PC-9 (cell line): ENCODE data around the gene CEBPZ. TPM values are rescaled to one million over a fixed set of nuclear protein-coding genes. Genes with fewer than 3 reads are reported as not detected.
A peak's percentile ranks its signal among the peaks of the same experiment; 100 is the strongest.
"Not testable (repeated sequence)": the region's sequence is repeated elsewhere in the genome, so short reads cannot be mapped to it uniquely, and the experiment has no call there.

Experiments
- BruUV-seq: library from RNA; stranded (reverse); fragments of 400-500 nt; replicated peaks from 2 replicates; lab custom pipeline; 2021; lab: Mats Ljungman, UMichigan
- CTCF ChIA-PET: fragments of 300-600 bp; sonication (Branson Sonifier 250); formaldehyde crosslinking; loops from one replicate; lab custom pipeline; 2022; ENCODE audit warnings: antibody characterized with exemption; lab: Charles Lee
- POLR2A ChIA-PET: fragments of 300-600 bp; sonication (Branson Sonifier 250); formaldehyde crosslinking; loops from one replicate; lab custom pipeline; 2022; ENCODE audit warnings: antibody characterized with exemption; ENCODE audit not compliant: unreplicated experiment; lab: Charles Lee
- DNase-seq, 2 experiments: peaks; one replicate each; pipeline versions ENCODE4 v3.0.0 to v3.0.0-alpha.2; 2015 to 2022; ENCODE audit warnings: mixed read lengths in 1 of 2
- H2AFZ ChIP-seq: fragments of 200-600 bp; sonication (generic); 2 replicates; pipeline ENCODE4 v1.8.1; 2017; ENCODE audit warnings: antibody characterized with exemption
- H3F3A ChIP-seq: fragments of 200-600 bp; sonication (generic); 2 replicates; pipeline ENCODE4 v1.8.1; 2017; ENCODE audit warnings: antibody characterized with exemption, mild to moderate bottlenecking, low read depth; ENCODE audit not compliant: insufficient read depth
- H3K27ac ChIP-seq: fragments of 200-600 bp; sonication (generic); 2 replicates; pipeline ENCODE4 v1.6.1; 2016; ENCODE audit warnings: mixed run types
- H3K27me3 ChIP-seq: fragments of 200-600 bp; sonication (generic); 2 replicates; pipeline ENCODE4 v1.6.1; 2016; ENCODE audit warnings: low read depth, mixed run types; ENCODE audit not compliant: insufficient read depth
- H3K36me3 ChIP-seq: fragments of 200-600 bp; sonication (generic); 2 replicates; pipeline ENCODE4 v1.6.1; 2016; ENCODE audit warnings: low read depth, mixed run types
- H3K4me1 ChIP-seq: fragments of 200-600 bp; sonication (generic); replicated peaks from 2 replicates; pipeline ENCODE4 v1.6.1; 2016; ENCODE audit warnings: mixed run types; ENCODE audit not compliant: insufficient read depth
- H3K4me2 ChIP-seq: fragments of 200-600 bp; sonication (generic); 2 replicates; pipeline ENCODE4 v1.6.1; 2017; ENCODE audit warnings: mixed run types
- H3K4me3 ChIP-seq: fragments of 200-600 bp; sonication (generic); 2 replicates; pipeline ENCODE4 v1.6.1; 2016; ENCODE audit warnings: mixed run types
- H3K79me2 ChIP-seq: fragments of 200-600 bp; sonication (generic); 2 replicates; pipeline ENCODE4 v1.6.1; 2017; ENCODE audit warnings: low read depth, mixed run types
- H3K9me2 ChIP-seq: fragments of 200-600 bp; sonication (generic); 2 replicates; pipeline ENCODE4 v1.8.1; 2017; ENCODE audit warnings: mild to moderate bottlenecking; ENCODE audit not compliant: insufficient read depth
- H3K9me3 ChIP-seq: fragments of 200-600 bp; sonication (generic); 2 replicates; pipeline ENCODE4 v1.8.1; 2016; ENCODE audit warnings: low read depth; ENCODE audit not compliant: insufficient read depth
- H4K20me1 ChIP-seq: fragments of 200-600 bp; sonication (generic); 2 replicates; pipeline ENCODE4 v1.8.1; 2017; ENCODE audit not compliant: insufficient read depth
- CTCF ChIP-seq: fragments of 200-600 bp; sonication (generic); conservative IDR thresholded peaks from 2 replicates; pipeline ENCODE4 v1.6.1; 2017; ENCODE audit warnings: mixed run types, antibody characterized with exemption, mild to moderate bottlenecking, moderate library complexity
- EZH2 ChIP-seq: fragments of 200-600 bp; sonication (generic); IDR thresholded peaks from 2 replicates; pipeline ENCODE4 v1.8.0; 2017; ENCODE audit warnings: antibody characterized with exemption, low read depth
- intact Hi-C: fragments of 100-400 bp; cut with micrococcal nuclease; formaldehyde crosslinking; loops from one replicate; pipeline ENCODE4 v1.10.0; 2022; ENCODE audit not compliant: unreplicated experiment
- total RNA-seq: library from RNA; stranded (reverse); gene quantifications from 2 replicates; pipeline ENCODE4 v1.2.3, GENCODE V29; 2021

Gene CEBPZ
- total RNA-seq, 1 experiment from 2014 or later, result 35.7 TPM

- Histone ChIP-seq H3K4me2 (peak within 1 kb of the TSS; percentile 99), H3K27ac (peak within 1 kb of the TSS; percentile 41), H3F3A (peaks cover 17% of the 10 kb centered on the region; the same call in 1 of the 2 replicates), H3K4me1 (peaks cover 16% of the 10 kb centered on the region), H3K9me2 (no peaks in the 10 kb centered on the region), H3K4me3 (peak within 1 kb of the TSS; percentile 65), H3K79me2 (peaks cover 28% of the 10 kb centered on the region), H3K36me3 (peaks cover 13% of the 10 kb centered on the region; the same call in 1 of the 2 replicates), H2AFZ (peak within 1 kb of the TSS; percentile 77), H4K20me1 (0 out of 2 replicates have a peak, but pooled peaks cover 4% of the 10 kb centered on the region), H3K9me3 (no peaks in the 10 kb centered on the region; the same call in 1 of the 2 replicates), H3K27me3 (no peaks in the 10 kb centered on the region)
- peak; percentile 69 to 78 for DNase-seq
- ChIA-PET CTCF (no interaction called here), POLR2A (interaction anchor here (0.5 to 0.6 kb wide), 3 partner anchors 32 to 1075 kb away, joined by 3 to 6 read pairs (median 3); partner anchors contain the start of gene EIF2AK2)
- intact Hi-C loops, result loop anchor here (2.0 kb wide), 1 partner anchor 40 kb away; the partner anchor contains the start of gene EIF2AK2
- TF ChIP-seq CTCF (no peak), EZH2 (no peak)
- BruUV-seq, result no TSS peak
These were observed 34.8 kb downstream of the CEBPZ start, which contains the start of gene CEBPZOS for GRCh38 chr2:37196320-37197195. Gene CEBPZOS (plus strand): TSS chr2:37196496. CDS start chr2:37199705, 3,209 bp downstream.

GRCh38 chr2:37195862-37196319, 35.5 kb downstream of the CEBPZ start:
- DNase-seq, H3K27me3 ChIP-seq, H3K9me2 ChIP-seq, H3K36me3 ChIP-seq, H3K9me3 ChIP-seq, H4K20me1 ChIP-seq, BruUV-seq, H3K27ac ChIP-seq: not testable (repeated sequence)
- peaks cover 10% of the 10 kb centered on the region; the same call in 1 of the 2 replicates for H3F3A ChIP-seq
- H3K4me2 ChIP-seq, result peak overlapping the region; percentile 99
- H3K4me1 ChIP-seq, result peaks cover 16% of the 10 kb centered on the region
- ChIA-PET POLR2A (interaction anchor here (0.6 kb wide), 2 partner anchors 39 to 983 kb away, joined by 3 to 4 read pairs; partner anchors contain the start of gene EIF2AK2), CTCF (interaction anchor here (0.6 kb wide), 1 partner anchor 1822 kb away, joined by 3 read pairs; no protein-coding TSS in a partner anchor)
- H2AFZ ChIP-seq, result peak overlapping the region; percentile 77
- H3K79me2 ChIP-seq, result peaks cover 28% of the 10 kb centered on the region
- H3K4me3 ChIP-seq, result peak overlapping the region; percentile 65
- intact Hi-C loops, result loop anchor here (2.0 kb wide), 1 partner anchor 39 kb away; the partner anchor contains the start of gene EIF2AK2

GRCh38 chr2:37192551-37192950, 38.8 kb downstream of the CEBPZ start:
- no peak overlapping the region for H2AFZ ChIP-seq
- H3F3A ChIP-seq, result peaks cover 14% of the 10 kb centered on the region
- TF ChIP-seq CTCF, result no peak
- no peak for TF ChIP-seq EZH2
- H3K36me3 ChIP-seq, result no peaks in the 10 kb centered on the region
- H3K79me2 ChIP-seq, result peaks cover 10% of the 10 kb centered on the region
- H3K4me2 ChIP-seq, result no peak overlapping the region
- CTCF ChIA-PET, result no interaction called here
- H3K4me1 ChIP-seq, result peaks cover 24% of the 10 kb centered on the region
- no peak overlapping the region for H3K4me3 ChIP-seq
- H3K9me2 ChIP-seq, result no peaks in the 10 kb centered on the region
- no peak overlapping the region for H3K27ac ChIP-seq
- H3K9me3 ChIP-seq, result no peaks in the 10 kb centered on the region; the same call in 1 of the 2 replicates
- POLR2A ChIA-PET, result no interaction called here
- no TSS peak for BruUV-seq
- intact Hi-C loops, result no loop called here
- H4K20me1 ChIP-seq, result no peaks in the 10 kb centered on the region
- no peak for DNase-seq
- H3K27me3 ChIP-seq, result no peaks in the 10 kb centered on the region
